Measurements from ENCODE around the gene RAB7A.

DNA sequence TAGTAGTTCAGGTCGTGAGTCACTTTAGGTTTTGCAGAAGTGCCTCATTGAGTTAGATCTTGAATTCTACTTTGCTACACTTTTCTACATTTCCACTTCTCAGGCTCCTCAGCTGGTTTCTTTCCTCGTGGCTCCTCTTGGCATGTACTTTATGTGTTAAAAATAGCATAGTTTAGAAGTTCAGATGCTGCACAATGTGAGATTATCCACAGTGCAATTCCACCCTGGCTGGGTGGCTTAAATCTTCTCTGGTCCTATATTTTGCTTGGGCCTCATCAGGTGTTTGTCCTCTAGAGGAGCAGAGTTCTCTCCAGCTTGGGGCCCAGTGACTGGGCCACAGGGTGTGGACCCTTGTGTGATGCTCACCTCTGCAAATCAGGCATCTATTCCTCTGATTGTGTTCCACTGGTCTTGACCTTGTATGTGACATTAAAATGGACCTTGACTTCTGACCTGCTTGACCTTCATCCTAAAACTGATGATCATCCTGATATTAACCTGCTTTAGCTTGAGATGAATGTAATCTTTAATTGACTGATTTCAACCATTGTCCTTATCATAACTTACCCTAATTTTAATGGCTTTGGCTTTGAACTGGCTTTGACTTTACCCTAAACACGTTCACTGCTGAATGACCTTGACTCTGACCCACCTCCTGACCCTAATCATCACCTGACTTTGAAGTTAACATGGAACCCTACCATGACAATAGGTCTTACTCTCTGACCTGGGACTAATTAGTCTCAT lies 89.5 kb downstream of the RAB7A start:
- TF ChIP-seq, protein P1, sequence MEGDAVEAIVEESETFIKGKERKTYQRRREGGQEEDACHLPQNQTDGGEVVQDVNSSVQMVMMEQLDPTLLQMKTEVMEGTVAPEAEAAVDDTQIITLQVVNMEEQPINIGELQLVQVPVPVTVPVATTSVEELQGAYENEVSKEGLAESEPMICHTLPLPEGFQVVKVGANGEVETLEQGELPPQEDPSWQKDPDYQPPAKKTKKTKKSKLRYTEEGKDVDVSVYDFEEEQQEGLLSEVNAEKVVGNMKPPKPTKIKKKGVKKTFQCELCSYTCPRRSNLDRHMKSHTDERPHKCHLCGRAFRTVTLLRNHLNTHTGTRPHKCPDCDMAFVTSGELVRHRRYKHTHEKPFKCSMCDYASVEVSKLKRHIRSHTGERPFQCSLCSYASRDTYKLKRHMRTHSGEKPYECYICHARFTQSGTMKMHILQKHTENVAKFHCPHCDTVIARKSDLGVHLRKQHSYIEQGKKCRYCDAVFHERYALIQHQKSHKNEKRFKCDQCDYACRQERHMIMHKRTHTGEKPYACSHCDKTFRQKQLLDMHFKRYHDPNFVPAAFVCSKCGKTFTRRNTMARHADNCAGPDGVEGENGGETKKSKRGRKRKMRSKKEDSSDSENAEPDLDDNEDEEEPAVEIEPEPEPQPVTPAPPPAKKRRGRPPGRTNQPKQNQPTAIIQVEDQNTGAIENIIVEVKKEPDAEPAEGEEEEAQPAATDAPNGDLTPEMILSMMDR (IDR thresholded peaks at IDR 0.05; ENCODE audit: poor library complexity, severe bottlenecking): no peak
- TF ChIP-seq, protein P2, sequence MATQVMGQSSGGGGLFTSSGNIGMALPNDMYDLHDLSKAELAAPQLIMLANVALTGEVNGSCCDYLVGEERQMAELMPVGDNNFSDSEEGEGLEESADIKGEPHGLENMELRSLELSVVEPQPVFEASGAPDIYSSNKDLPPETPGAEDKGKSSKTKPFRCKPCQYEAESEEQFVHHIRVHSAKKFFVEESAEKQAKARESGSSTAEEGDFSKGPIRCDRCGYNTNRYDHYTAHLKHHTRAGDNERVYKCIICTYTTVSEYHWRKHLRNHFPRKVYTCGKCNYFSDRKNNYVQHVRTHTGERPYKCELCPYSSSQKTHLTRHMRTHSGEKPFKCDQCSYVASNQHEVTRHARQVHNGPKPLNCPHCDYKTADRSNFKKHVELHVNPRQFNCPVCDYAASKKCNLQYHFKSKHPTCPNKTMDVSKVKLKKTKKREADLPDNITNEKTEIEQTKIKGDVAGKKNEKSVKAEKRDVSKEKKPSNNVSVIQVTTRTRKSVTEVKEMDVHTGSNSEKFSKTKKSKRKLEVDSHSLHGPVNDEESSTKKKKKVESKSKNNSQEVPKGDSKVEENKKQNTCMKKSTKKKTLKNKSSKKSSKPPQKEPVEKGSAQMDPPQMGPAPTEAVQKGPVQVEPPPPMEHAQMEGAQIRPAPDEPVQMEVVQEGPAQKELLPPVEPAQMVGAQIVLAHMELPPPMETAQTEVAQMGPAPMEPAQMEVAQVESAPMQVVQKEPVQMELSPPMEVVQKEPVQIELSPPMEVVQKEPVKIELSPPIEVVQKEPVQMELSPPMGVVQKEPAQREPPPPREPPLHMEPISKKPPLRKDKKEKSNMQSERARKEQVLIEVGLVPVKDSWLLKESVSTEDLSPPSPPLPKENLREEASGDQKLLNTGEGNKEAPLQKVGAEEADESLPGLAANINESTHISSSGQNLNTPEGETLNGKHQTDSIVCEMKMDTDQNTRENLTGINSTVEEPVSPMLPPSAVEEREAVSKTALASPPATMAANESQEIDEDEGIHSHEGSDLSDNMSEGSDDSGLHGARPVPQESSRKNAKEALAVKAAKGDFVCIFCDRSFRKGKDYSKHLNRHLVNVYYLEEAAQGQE (IDR thresholded peaks at IDR 0.05; ENCODE audit: borderline replicate concordance): no peak

All from neural cell (in vitro differentiated cells).